Endometrial microvascular endothelial cells (primary cell): ENCODE data around the gene CERKL. TPM values are rescaled to one million over a fixed set of nuclear protein-coding genes. Genes with fewer than 3 reads are reported as not detected.

Experiments
- in situ Hi-C: cut with HindIII; loops from 2 replicates; pipeline ENCODE4 v1.10.0; 2017; ENCODE audit warnings: low sequenced_read_pairs, low pct_unique_long_range_greater_than_20kb; ENCODE audit errors: inconsistent ontology term
- total RNA-seq: library from RNA; depleted of rRNA; stranded (reverse); fragments of >200 nt; gene quantifications from one replicate; pipeline ENCODE4 v1.2.3, GENCODE V29; 2015; ENCODE audit errors: inconsistent ontology term

CERKL gene
- total RNA-seq, 1 donor from 2014 or later, result not detected

DNA sequence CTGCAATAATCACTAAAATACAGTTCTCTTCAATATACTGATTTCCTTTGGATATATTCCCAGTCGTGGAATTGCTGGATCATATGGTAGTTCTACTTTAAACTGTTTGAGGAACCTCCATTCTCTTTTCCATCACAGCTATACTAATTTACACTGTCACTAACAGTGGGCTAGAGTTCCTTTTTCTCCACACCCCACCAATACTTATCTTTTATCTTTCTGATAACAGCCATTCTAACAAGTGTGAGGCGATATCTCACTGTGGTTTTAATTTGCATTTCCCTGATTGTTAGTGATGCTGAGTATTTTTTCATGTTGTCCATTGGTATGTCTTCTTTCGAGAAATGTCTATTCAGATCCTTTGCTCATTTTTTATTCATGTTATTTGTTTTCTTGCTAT, 68.4 kb downstream of the CERKL start:
- in situ Hi-C loops, result no loop called here

DNA sequence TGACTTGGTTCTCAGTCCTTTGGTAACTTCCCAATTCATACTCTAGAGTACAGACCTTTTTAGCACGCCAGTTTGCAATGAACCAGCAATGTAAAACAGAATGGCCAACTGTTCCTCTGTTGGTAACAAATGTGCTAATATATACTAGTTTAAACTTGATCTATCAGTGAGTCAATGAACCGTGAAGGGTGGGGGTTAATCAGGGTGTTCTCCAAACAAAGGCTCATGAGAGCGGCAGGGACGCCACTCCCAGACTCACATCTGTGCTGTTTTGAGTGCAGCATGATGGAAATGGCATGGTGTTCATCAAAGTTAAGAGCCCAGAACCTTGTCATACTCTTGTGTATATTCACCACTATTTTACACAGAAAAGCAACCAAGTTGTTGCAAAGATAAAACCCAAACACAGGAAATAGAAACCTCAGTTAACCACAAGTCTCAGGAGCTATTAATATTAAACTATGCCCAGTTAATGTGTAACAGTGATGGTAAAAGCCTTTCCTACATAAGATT, 70.3 kb downstream of the CERKL start:
- in situ Hi-C loops, result no loop called here

DNA sequence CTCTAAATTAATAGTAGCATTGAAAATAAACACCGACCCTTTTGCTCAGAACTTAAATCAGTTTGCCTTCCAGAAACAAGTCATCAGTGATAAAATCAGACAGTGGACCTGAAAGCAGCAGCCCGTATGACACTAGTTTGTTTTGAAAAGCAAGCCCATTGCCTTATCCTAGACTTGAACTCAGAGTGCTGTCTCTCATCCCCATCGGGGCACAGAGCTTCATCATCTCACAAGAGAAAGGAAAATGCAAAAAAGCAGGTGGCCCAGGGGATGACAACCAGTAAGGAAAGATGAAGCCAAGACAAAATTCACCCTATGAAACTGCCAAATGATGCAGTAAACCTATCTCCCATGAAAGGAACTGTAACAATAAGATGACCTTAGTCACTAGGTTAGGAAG, 71.2 kb downstream of the CERKL start:
- in situ Hi-C loops, result no loop called here

DNA sequence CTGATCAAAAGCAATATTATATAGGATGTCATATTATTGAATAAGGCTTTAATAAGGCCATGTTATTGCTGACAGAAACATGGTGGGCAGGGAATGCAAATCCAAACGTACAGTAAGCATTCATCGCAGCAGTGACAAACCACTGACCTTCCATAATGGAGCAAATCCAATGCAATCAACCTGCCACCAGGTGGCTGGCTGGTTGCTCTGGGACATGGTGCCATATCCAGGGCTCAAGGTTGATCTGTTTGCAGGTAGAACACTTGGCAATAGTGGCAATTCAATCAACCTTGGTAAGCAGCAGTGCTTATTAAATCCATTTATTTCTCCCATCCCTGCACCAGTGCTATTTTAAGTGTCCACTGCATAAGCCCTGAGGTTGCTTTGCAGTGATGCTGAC, 75.4 kb downstream of the CERKL start:
- in situ Hi-C loops, result no loop called here

DNA sequence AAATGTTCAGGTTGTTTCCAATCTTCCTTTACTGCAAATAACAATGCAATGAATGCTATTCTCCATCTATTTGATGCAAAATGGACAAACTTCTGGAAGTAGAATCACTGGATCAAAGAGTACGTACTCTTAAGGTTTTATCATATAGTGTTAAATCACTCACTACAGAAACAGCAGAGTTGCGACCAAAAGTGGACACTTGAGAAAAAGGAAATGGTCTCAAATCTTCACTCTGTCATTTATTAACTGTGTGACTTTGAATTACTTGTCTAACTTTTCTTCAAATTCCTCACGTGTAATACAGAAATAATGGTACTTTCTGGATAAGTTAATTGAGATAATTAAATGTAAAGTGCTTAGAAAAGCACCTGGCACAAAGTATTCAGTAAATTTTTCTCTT, 78.1 kb downstream of the CERKL start:
- in situ Hi-C loops, result no loop called here

DNA sequence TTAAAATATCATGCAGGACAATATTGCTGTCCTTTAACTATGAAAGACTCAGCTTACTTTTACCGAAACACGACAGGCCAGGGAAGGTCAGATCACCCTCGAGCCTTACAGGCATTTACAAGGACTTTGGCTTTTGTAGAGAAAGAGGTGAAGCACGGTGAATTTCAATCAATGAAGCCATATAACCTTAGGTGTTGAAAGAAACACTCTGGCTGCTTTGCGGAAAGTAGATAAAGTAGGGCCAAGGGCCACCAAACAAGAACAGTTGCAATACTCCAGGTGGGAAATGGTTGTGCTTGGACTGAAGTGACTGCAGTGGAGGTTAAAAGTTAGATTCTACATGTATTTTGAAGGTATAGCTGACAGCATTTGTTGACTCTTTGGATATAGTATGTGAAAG, 80.5 kb downstream of the CERKL start:
- in situ Hi-C loops, result no loop called here

DNA sequence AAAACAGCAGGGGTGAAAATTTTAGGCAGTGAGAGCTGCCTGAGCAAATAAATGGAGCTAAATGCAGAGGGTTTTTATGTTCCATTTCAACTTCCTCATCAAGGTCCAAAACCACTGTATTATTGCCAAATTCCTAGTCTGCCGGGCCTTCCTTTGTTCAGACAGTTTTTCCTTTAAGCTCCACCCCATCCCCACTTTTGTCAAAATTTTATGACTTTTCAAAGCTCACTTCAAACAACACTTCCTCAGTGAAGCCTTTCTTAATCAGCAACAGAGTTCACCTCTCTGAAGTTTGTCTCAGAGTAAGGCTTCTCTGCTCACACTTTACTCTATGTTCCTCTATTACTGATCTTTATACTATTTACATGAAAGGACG, 81.3 kb downstream of the CERKL start:
- in situ Hi-C loops, result no loop called here

DNA sequence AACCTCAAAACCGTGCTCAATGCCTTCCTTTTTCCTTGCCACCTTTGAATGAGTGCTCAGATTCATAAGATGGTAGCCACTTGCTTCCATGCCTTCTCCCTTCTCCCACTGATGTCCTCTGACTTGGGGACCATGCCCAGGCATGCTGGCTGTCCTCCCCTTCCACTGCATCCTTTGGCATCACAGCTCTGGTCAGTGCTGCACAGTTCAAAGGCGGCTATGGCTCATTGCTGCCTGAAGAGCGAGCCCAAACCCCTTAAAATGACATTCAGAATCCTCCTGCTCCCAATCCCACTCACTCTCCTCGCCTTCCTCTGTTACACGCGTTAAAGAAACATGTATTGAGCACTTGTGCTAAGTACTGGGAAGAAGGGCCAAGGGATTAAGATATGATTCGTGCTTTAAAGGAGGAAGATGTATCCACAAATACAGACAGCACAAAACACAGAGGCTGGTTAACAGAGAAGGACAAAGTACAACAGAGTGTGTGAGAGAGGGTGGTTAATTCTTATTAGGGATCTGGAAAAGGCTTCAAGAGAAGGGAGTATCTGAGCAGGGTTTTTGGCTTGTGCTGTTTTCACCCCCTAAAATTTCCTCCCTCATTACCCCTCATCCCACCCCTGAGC, 81.8 kb downstream of the CERKL start:
- in situ Hi-C loops, result no loop called here

DNA sequence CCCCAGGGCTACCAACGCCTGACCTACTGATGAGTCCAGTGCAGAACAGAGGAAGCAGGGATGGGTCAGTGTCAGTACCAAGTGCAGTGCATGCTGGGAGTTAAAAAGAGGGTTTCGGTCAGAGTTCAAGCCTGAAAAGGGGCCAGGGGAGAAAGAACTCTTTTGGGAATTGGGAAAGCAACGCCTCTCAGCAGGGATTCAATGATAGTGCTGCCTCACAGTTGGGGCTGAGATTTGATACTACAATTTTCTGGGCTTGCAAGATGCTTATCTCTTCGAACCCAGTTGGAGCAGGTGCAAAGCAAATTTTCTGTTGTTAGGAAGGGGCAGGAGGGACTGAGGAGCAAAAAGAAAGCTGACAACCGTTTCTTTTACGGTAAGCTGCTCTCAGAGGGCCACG, 82.6 kb downstream of the CERKL start:
- in situ Hi-C loops, result no loop called here

DNA sequence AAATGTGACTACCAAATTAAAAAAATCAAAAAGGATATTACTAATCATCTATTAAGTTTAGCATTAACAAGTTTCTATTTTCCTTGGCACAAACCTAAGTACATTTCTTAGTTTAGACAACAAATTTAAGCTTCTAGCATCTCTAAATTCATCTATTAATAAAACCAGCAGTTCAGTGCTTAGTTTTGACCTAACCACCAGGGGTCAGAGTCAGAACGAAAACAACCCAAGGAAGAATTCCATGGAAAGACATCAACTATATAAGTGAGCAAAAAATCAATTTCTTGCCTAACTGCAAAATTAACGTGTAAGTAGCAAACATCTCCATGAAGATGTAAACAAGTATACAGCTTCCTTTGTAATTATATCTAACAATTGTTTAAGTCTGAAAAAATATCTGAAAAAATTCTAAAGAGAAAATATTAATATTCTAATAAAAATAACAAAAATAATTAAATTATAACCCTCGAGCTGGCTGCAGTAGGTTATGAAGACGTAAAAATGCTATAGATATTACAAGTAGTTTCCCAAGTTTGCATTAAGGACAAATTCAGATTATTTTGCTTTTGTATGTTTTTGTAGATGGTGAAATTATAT, 83.7 kb downstream of the CERKL start:
- in situ Hi-C loops, result no loop called here

DNA sequence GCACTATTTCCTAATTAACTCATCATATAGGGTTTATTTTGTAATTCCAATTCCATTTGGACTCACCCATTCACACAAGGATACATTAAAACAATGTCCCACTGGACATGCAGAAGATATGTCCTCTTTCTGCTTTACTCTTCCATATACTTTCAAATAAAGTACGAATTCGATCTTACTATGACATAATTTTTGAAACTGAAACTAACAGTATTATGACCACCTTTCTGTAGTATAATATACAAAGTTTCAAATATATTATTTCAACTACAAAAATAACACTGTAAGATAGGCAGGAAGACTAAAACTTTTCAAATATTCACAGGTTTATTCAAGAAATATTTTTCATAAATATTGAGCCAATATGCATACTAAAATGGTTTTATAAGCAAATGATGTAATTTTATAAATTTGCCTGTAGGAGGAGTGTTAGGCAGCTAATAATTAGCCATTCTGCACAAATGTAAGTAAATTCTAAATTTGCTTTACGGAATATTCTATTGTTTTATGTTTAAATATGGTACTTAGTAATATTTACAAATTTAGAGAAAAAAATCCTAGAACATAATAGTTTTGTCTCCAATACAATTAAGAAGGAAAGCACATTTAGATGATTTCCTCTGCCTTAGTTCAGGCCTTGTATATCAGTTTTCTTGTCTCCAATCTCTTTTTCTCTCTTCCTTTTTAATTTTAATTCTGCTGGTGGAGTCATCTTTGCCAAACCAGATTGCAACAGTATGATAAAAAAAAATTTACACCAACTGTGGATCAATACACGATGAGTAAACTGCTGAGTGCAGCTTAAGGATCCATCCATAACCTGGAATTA, 85.9 kb downstream of the CERKL start:
- in situ Hi-C loops, result no loop called here

DNA sequence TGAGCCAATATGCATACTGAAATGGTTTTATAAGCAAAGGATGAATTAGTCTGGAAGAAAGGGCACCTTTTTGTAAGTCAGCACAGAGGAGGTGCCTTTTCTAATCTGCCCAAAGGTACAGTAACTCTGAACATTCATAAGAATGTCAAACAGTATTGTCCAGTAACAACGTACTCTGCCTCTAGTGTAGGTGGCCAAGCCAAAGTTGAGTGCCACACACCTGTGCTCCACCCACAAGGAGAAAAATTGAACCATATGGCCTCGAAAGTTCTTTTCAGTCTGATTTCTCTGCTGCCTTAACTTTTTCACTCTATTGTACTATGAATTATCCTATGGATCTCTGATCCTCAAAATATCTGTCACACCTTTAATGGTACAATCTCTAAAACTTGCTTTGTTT, 86.8 kb downstream of the CERKL start:
- in situ Hi-C loops, result no loop called here

DNA sequence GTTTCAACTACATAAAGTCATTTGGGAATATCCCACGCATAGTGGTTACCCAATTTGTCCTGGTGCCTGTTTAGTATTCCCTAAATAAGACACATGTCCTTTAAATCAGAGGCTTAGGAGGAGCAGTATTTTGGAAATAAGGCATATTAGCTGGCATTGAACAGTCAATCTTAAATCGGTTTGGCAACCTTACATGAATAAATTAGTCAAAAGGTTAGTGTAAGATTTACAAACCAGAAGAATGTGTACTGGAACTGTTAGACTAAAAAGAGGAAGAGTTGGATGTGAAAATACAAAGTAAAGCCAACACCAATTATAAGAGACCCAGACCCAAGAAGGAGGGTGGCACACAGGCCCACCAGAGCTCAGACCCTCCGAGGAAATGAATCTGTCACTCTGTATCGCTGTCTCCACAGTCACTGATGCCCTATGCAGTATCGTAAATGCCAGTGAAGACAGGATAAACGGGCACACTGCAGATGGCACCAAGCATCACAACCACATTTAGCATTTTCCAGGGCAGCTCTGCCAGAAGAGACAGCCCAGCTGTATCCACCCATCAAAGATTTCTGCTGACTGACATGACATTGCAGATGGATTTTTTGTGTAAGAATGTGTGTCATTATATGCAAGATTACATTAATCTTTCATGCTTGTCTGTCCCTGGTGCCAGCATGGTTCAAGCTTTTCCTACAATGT, 90.4 kb downstream of the CERKL start:
- in situ Hi-C loops, result no loop called here

DNA sequence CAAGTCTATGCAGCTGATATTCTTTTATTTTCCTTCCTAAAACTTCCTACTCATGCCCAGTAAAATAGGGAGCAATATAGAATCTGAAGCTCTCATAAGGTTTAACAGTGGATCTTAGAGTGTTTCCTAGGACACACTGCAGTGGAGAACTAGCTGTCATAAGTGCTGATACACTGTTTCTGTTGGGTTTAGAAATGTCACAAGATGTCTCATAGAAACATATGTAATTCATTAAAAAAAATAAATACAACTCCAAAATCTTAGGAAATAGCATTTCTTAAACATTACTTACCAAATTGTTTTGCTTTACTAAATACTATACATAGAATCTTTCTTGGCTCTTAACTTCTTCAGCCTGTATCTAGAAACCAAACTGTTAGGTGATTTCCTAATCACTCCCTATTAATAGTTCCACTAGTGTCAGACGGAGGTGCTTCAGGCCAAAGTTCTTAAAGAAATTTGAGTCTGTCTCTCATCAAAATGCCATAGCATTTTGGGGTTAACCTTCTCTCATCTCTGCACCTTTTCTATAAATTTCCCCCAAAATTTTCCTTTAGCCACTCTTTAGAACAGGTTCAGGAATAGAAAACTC, 93.7 kb downstream of the CERKL start:
- in situ Hi-C loops, result no loop called here

DNA sequence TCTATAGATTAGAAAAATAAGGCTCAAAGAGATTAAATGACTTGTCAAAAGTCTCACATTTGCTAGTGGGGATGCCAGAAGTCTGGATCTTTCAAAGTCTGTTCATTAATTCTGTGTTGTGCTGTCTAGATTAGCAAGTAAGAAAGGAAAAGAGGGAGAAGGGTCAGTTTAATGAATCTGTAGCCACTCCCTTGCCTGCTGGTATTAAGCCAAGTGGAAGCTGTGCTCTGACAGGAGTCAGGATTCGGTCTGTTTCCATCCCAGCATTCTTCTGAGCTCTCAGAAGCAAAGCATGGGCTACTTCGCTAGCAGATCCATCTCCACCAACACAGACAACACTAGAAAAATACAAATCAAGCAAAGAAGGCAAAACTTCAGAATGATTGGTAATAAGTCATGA, 98.5 kb downstream of the CERKL start:
- in situ Hi-C loops, result no loop called here

DNA sequence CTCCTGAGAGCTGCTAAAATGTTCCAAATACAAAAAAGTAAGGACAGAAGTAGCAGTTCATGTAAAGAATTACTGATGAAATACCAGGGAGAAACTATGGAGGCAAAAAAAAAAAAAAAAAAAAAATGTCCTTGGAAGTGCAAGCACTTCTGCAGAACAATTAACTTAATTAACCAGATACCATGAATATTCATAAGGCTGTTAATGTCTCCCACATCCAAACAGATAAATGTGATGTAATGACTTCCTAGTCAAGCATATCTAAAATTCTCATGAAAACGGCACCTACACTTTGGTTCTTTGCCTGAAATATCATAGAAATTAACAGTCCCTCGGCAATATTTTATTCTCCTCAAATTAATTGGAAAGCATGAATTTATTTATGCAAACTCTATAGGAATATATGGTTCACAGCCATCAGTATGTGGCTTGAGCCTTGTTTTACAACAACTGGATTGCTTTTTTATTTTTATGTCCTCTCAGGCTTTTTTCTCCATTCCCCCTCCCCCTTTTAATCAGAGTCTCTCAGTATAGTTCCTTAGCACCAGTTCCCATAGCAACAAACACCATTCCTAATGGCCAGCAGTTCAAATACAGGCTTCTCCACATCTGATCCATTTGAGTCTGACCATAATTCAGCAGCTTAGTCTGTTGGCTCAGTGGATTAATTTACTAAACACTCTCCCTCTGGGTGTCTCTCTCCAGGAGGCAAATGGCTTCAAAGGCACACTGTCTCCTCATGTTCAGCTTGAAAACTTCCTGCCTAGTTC, 102.7 kb downstream of the CERKL start:
- in situ Hi-C loops, result no loop called here

DNA sequence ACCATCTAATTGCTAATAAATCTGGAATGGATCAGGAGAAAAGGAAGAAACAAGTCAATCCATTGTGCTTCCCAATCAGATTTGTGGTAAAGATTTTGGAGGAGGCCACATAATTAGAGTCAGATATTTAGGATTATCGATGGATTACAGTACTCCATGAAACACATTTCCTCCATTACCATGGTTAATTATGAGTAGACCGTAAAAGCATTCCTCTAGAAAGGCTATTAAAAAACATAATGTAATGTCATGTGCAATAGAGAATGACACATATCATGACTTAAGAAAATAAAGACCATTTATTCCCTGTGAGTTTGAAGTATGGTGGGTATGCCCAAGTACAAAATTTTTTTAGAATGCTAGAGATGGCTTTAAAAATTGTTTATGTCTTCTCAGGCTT, 103.7 kb downstream of the CERKL start:
- in situ Hi-C loops, result no loop called here

DNA sequence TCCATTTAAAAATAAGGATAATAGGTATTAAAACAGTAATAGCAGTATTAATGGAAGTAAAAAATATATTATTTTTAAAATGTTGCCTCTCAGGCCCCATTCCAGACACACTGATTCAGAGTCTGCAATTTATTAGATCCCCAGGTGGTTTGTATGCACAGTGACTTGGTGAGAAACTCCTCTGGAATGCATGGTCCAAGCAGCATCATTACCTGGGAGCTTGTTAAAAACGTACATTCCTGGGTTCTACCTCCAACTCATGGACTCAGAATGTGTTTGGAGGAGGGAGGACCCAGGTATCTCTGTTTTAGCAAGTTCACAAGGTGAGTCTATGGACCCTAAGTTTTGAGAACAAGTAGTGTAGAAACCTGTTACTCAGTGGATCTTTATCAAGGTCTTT, 104.1 kb downstream of the CERKL start:
- in situ Hi-C loops, result no loop called here

DNA sequence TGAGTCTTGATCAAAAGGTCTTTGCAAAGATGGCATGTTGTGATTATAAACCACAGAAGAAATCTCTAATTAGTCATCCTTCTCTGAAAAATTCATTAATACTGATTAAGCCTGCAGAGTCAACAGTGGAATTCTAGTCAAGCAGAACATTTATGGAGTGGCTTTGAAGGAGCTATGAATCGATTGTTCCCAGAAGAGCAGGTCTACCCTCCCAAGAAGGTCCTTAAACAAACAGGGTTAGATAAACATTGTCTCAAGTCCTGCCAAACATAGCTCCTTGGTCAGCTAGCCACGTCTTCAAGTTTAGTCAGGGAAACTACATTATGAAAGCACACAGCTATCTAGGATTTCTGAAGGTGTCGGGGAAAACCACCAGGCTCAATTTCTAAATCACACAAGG, 110.8 kb downstream of the CERKL start:
- in situ Hi-C loops, result no loop called here
